Adrenal gland (tissue), 5 donors: ENCODE data around the gene CDH5.

Source experiments
- POLR2A ChIP-seq, 2 donors: fragments of 450-650 bp; IDR thresholded peaks; one replicate each; pipeline ENCODE4 v1.6.1; 2017; ENCODE audit warnings: antibody characterized with exemption in 2 of 2, mild to moderate bottlenecking in 2 of 2, moderate library complexity in 1 of 2
- TF ChIP-seq, protein P1 (sequence below), 6 experiments: fragments of 450-650 bp in 4 of 6; fragments of 200-600 bp in 2 of 6; sonication (generic) in 1 of 6; IDR thresholded peaks; 1 replicate in 5 of 6; 2 replicates in 1 of 6; pipeline versions ENCODE4 v1.5.1 to v1.8.0; 2016 to 2021; ENCODE audit warnings: antibody characterized with exemption in 6 of 6, mild to moderate bottlenecking in 2 of 6, moderate library complexity in 1 of 6
- donor health status: DM: no; HTN: no; CAD: no.

DNA sequence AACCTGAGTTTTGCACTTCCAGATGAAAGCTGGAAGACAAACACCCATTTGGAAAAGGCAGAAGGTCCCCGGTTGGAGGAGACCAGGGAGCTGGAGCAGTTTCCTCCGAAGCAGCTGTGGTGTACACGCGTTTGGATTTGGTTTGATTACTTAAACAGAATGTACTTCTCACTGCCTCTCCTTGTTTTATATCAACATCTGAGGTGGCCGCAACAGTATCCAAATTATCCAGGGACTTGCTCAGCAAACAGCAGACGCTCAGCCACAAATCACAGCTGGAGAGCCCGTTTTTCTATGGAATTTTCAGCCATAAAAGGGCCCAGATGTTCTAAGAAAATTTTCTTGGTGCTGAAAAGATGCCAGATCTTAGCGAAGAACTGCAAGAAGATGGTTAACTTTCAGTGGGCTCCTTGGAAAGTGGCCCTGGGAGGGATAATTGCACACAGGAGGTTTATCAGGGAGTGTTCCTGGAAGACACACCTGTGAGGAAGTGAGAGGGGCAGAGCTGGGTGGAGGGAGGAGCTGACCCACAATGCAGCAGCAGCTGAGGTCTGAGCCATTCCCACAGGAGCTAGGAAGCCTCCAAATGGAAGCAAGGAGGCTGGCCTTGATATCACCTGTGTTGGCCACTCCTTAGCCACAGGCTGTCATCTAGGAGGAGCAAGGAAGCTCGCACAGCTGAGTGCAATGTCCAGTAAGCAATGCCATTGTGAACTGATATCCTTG is 28.9 kb upstream of the CDH5 start:
- TF ChIP-seq, protein P1, sequence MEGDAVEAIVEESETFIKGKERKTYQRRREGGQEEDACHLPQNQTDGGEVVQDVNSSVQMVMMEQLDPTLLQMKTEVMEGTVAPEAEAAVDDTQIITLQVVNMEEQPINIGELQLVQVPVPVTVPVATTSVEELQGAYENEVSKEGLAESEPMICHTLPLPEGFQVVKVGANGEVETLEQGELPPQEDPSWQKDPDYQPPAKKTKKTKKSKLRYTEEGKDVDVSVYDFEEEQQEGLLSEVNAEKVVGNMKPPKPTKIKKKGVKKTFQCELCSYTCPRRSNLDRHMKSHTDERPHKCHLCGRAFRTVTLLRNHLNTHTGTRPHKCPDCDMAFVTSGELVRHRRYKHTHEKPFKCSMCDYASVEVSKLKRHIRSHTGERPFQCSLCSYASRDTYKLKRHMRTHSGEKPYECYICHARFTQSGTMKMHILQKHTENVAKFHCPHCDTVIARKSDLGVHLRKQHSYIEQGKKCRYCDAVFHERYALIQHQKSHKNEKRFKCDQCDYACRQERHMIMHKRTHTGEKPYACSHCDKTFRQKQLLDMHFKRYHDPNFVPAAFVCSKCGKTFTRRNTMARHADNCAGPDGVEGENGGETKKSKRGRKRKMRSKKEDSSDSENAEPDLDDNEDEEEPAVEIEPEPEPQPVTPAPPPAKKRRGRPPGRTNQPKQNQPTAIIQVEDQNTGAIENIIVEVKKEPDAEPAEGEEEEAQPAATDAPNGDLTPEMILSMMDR (IDR thresholded peaks at IDR 0.05) = no peak
- no peak for TF ChIP-seq POLR2A (IDR thresholded peaks at IDR 0.05)
